Stomach (tissue), 4 donors: ENCODE measurements around the gene MGST1.

ENCODE experiments used
- EP300 ChIP-seq: sonication (generic); formaldehyde crosslinking; IDR thresholded peaks from one replicate; pipeline ENCODE4 v1.6.1; 2017; ENCODE audit warnings: antibody characterized with exemption
- POLR2AphosphoS5 ChIP-seq, 3 donors: sonication (generic); formaldehyde crosslinking; IDR thresholded peaks; one replicate each; pipeline ENCODE4 v1.6.1; 2016; ENCODE audit warnings: antibody characterized with exemption in 3 of 3
- TF ChIP-seq, protein P1 (sequence below), 7 experiments: fragments of 450-650 bp in 4 of 7; fragments of 200-600 bp in 3 of 7; sonication (generic) in 3 of 7; IDR thresholded peaks; one replicate each; pipeline ENCODE4 v1.5.1; 2016 to 2019; ENCODE audit warnings: antibody characterized with exemption in 7 of 7, control low read depth in 2 of 7, mild to moderate bottlenecking in 1 of 7

- TF ChIP-seq, protein P1, sequence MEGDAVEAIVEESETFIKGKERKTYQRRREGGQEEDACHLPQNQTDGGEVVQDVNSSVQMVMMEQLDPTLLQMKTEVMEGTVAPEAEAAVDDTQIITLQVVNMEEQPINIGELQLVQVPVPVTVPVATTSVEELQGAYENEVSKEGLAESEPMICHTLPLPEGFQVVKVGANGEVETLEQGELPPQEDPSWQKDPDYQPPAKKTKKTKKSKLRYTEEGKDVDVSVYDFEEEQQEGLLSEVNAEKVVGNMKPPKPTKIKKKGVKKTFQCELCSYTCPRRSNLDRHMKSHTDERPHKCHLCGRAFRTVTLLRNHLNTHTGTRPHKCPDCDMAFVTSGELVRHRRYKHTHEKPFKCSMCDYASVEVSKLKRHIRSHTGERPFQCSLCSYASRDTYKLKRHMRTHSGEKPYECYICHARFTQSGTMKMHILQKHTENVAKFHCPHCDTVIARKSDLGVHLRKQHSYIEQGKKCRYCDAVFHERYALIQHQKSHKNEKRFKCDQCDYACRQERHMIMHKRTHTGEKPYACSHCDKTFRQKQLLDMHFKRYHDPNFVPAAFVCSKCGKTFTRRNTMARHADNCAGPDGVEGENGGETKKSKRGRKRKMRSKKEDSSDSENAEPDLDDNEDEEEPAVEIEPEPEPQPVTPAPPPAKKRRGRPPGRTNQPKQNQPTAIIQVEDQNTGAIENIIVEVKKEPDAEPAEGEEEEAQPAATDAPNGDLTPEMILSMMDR (IDR thresholded peaks at IDR 0.05) = no peak
- TF ChIP-seq EP300 (no peak), POLR2AphosphoS5 (IDR thresholded peaks at IDR 0.05) (no peak)
These were observed 19.5 kb upstream of the MGST1 start for GRCh38 chr12:16327963-16328362.
